Esophagus squamous epithelium (tissue), 5 donors: ENCODE data around the gene SEC23B. TPM values are rescaled to one million over a fixed set of nuclear protein-coding genes. Genes with fewer than 3 reads are reported as not detected.

ENCODE experiments used
- DNase-seq: peaks from one replicate; lab custom pipeline; 2025; lab: John Stamatoyannopoulos, UW
- H3K27ac ChIP-seq, 4 donors: fragments of 200-600 bp; sonication (generic); one replicate each; pipeline ENCODE4 v1.5.1; 2016 to 2019; ENCODE audit warnings: mild to moderate bottlenecking in 1 of 4
- H3K27me3 ChIP-seq, 4 donors: fragments of 200-600 bp; sonication (generic); 1 replicate in 3 of 4; 2 replicates in 1 of 4; pipeline versions ENCODE4 v1.5.1 to v1.6.0; 2017 to 2021; ENCODE audit warnings: antibody characterized with exemption in 1 of 4
- H3K36me3 ChIP-seq, 3 donors: fragments of 200-600 bp; sonication (generic); one replicate each; pipeline ENCODE4 v1.5.1; 2016 to 2019
- H3K4me1 ChIP-seq, 3 donors: fragments of 200-600 bp; sonication (generic); one replicate each; pipeline ENCODE4 v1.5.1; 2017 to 2019
- H3K4me3 ChIP-seq, 4 donors: fragments of 200-600 bp; sonication (generic); 1 replicate in 3 of 4; 2 replicates in 1 of 4; pipeline ENCODE4 v1.5.1; 2016 to 2019; ENCODE audit warnings: mild to moderate bottlenecking in 2 of 4, moderate library complexity in 1 of 4
- H3K9me3 ChIP-seq, 3 donors: fragments of 200-600 bp; sonication (generic); one replicate each; pipeline ENCODE4 v1.5.1; 2016 to 2019
- CTCF ChIP-seq, 6 experiments: fragments of 450-650 bp in 4 of 6; fragments of 200-600 bp in 2 of 6; sonication (generic) in 2 of 6; IDR thresholded peaks; one replicate each; pipeline ENCODE4 v1.5.1; 2016 to 2019; ENCODE audit warnings: antibody characterized with exemption in 6 of 6, mild to moderate bottlenecking in 4 of 6, moderate library complexity in 4 of 6
- POLR2A ChIP-seq, 4 donors: fragments of 450-650 bp; IDR thresholded peaks; one replicate each; pipeline ENCODE4 v1.6.1; 2017; ENCODE audit warnings: antibody characterized with exemption in 4 of 4, mild to moderate bottlenecking in 4 of 4, moderate library complexity in 3 of 4
- WGBS, 2 donors: methylation state at CpG; one replicate each; pipeline ENCODE4 v1.1.5; 2018; 5-methylcytosine and 5-hydroxymethylcytosine counted together
- intact Hi-C: fragments of 100-400 bp; cut with DNase I; formaldehyde crosslinking; loops from one replicate; pipeline ENCODE4 v1.15.0; 2022
- total RNA-seq, 4 donors: library from RNA; depleted of rRNA; stranded (reverse); fragments of >200 nt; gene quantifications; one replicate each; pipeline ENCODE4 v1.1.0, GENCODE V29; 2016
- donor health status: DM: yes; HTN: yes; CAD: no.

SEC23B gene
- total RNA-seq, 4 donors from 2014 or later, result 37.6 to 72.3 (median 43.9) TPM

GRCh38 chr20:18477218-18477617 lies 30.5 kb upstream of the SEC23B start:
- TF ChIP-seq POLR2A (IDR thresholded peaks at IDR 0.05) (no peak), CTCF (IDR thresholded peaks at IDR 0.05) (no peak)

GRCh38 chr20:18477821-18478220 lies 29.9 kb upstream of the SEC23B start:
- Histone ChIP-seq H3K9me3 (no peaks in the 10 kb centered on the region), H3K27ac (no peak overlapping the region), H3K27me3 (no peaks in the 10 kb centered on the region), H3K36me3 (peaks cover 6 to 98% (median 21%) of the 10 kb centered on the region in 3 donors), H3K4me1 (no peaks in the 10 kb centered on the region), H3K4me3 (no peak overlapping the region)
- intact Hi-C loops, result no loop called here
- 75 to 92% methylated on average over 1 of the region's 1 CpG for WGBS, 2 donors
- no peak for DNase-seq
- TF ChIP-seq CTCF (IDR thresholded peaks at IDR 0.05) (no peak), POLR2A (IDR thresholded peaks at IDR 0.05) (no peak)

More at GRCh38 chr20:18477218-18477617, 30.5 kb upstream of the SEC23B start:
- Histone ChIP-seq H3K9me3 (no peaks in the 10 kb centered on the region), H3K4me1 (no peaks in the 10 kb centered on the region), H3K4me3 (no peak overlapping the region), H3K27ac (no peak overlapping the region), H3K27me3 (no peaks in the 10 kb centered on the region), H3K36me3 (peaks cover 6 to 96% (median 17%) of the 10 kb centered on the region in 3 donors)
- intact Hi-C loops, result no loop called here
- WGBS, 2 donors, result 96 to 100% methylated on average over 1 of the region's 1 CpG
- DNase-seq, result no peak

- 90 to 95% methylated on average over 4 of the region's 4 CpGs for WGBS, 2 donors
- H3K27ac ChIP-seq, result no peak overlapping the region
- no peaks in the 10 kb centered on the region for H3K4me1 ChIP-seq
- peaks cover 6 to 91% (median 29%) of the 10 kb centered on the region in 3 donors for H3K36me3 ChIP-seq
- TF ChIP-seq POLR2A (IDR thresholded peaks at IDR 0.05), result no peak
- TF ChIP-seq CTCF (IDR thresholded peaks at IDR 0.05), result no peak
- intact Hi-C loops, result no loop called here
- no peak overlapping the region for H3K4me3 ChIP-seq
- no peaks in the 10 kb centered on the region for H3K27me3 ChIP-seq
- no peak for DNase-seq
- no peaks in the 10 kb centered on the region for H3K9me3 ChIP-seq
Observed at GRCh38 chr20:18481596-18481995, 26.1 kb upstream of the SEC23B start.

GRCh38 chr20:18488301-18488700 lies 19.4 kb upstream of the SEC23B start:
- H3K9me3 ChIP-seq, result no peaks in the 10 kb centered on the region
- peaks cover 0 to 86% (median 19%) of the 10 kb centered on the region in 3 donors for H3K36me3 ChIP-seq
- no peaks in the 10 kb centered on the region for H3K4me1 ChIP-seq
- no peak for DNase-seq
- no peak overlapping the region for H3K27ac ChIP-seq
- TF ChIP-seq CTCF (IDR thresholded peaks at IDR 0.05) (no peak), POLR2A (IDR thresholded peaks at IDR 0.05) (no peak)
- intact Hi-C loops, result no loop called here
- H3K27me3 ChIP-seq, result no peaks in the 10 kb centered on the region
- H3K4me3 ChIP-seq, result no peak overlapping the region
- WGBS, 2 donors, result 93 to 98% methylated on average over 3 of the region's 3 CpGs

GRCh38 chr20:18496042-18496441 lies 11.7 kb upstream of the SEC23B start:
- DNase-seq, result no peak
- peak overlapping the region; percentile 59 to 94 (median 79) for H3K4me3 ChIP-seq
- TF ChIP-seq CTCF (IDR thresholded peaks at IDR 0.05), result no peak
- TF ChIP-seq POLR2A (IDR thresholded peaks at IDR 0.05), result no peak

More at GRCh38 chr20:18496042-18496441, 11.7 kb upstream of the SEC23B start:
- no peaks in the 10 kb centered on the region for H3K27me3 ChIP-seq
- no peaks in the 10 kb centered on the region for H3K9me3 ChIP-seq
- intact Hi-C loops, result no loop called here
- peaks cover 0 to 30% (median 0%) of the 10 kb centered on the region in 3 donors for H3K36me3 ChIP-seq
- peaks cover 5 to 18% (median 10%) of the 10 kb centered on the region in 3 donors for H3K4me1 ChIP-seq
- H3K27ac ChIP-seq, result peak overlapping the region in 2 of 4 donors; percentile 80 to 90
- 8 to 14% methylated on average over 7 of the region's 7 CpGs for WGBS, 2 donors
